Measurements from ENCODE around the gene LHX4.

LHX4 gene

GRCh38 chr1:180236698-180237509 lies 6.8 kb downstream of the LHX4 start:
- Histone ChIP-seq H3K9ac (ENCODE audit: low read length) (no peak overlapping the region), H3K36me3 (ENCODE audit: control insufficient read depth, insufficient read depth, low read length) (no peaks in the 10 kb centered on the region), H3K27me3 (ENCODE audit: control insufficient read depth, insufficient read depth, low read length) (peaks cover 94% of the 10 kb centered on the region), H3K4me3 (ENCODE audit: low read depth, low read length) (peak overlapping the region; percentile 58), H3K9me3 (ENCODE audit: control insufficient read depth, insufficient read depth, low read depth, low read length) (no peaks in the 10 kb centered on the region), H3K4me1 (ENCODE audit: control insufficient read depth, insufficient read depth, low read length) (peaks cover 69% of the 10 kb centered on the region), H3K27ac (ENCODE audit: low read depth, low read length) (no peak overlapping the region)

- peaks cover 88% of the 10 kb centered on the region for H3K27me3 ChIP-seq (ENCODE audit: control insufficient read depth, insufficient read depth, low read length)
Observed at GRCh38 chr1:180237869-180238476, 7.9 kb downstream of the LHX4 start.

GRCh38 chr1:180238675-180239074 lies 8.6 kb downstream of the LHX4 start:
- no peak overlapping the region for H3K27ac ChIP-seq (ENCODE audit: low read depth, low read length)
- no peaks in the 10 kb centered on the region for H3K9me3 ChIP-seq (ENCODE audit: control insufficient read depth, insufficient read depth, low read depth, low read length)
- no peak overlapping the region for H3K4me3 ChIP-seq (ENCODE audit: low read depth, low read length)
- H3K9ac ChIP-seq (ENCODE audit: low read length), result no peak overlapping the region
- no peaks in the 10 kb centered on the region for H3K36me3 ChIP-seq (ENCODE audit: control insufficient read depth, insufficient read depth, low read length)
- peaks cover 81% of the 10 kb centered on the region for H3K27me3 ChIP-seq (ENCODE audit: control insufficient read depth, insufficient read depth, low read length)
- peaks cover 59% of the 10 kb centered on the region for H3K4me1 ChIP-seq (ENCODE audit: control insufficient read depth, insufficient read depth, low read length)

More at GRCh38 chr1:180237869-180238476, 7.9 kb downstream of the LHX4 start:
- H3K9me3 ChIP-seq (ENCODE audit: control insufficient read depth, insufficient read depth, low read depth, low read length), result no peaks in the 10 kb centered on the region
- H3K36me3 ChIP-seq (ENCODE audit: control insufficient read depth, insufficient read depth, low read length), result no peaks in the 10 kb centered on the region
- H3K4me3 ChIP-seq (ENCODE audit: low read depth, low read length), result no peak overlapping the region
- H3K27ac ChIP-seq (ENCODE audit: low read depth, low read length), result no peak overlapping the region
- no peak overlapping the region for H3K9ac ChIP-seq (ENCODE audit: low read length)
- H3K4me1 ChIP-seq (ENCODE audit: control insufficient read depth, insufficient read depth, low read length), result peaks cover 66% of the 10 kb centered on the region

GRCh38 chr1:180239145-180240096 lies 9.4 kb downstream of the LHX4 start:
- Histone ChIP-seq H3K9ac (ENCODE audit: low read length) (no peak overlapping the region), H3K4me1 (ENCODE audit: control insufficient read depth, insufficient read depth, low read length) (peaks cover 54% of the 10 kb centered on the region), H3K27me3 (ENCODE audit: control insufficient read depth, insufficient read depth, low read length) (peaks cover 73% of the 10 kb centered on the region), H3K36me3 (ENCODE audit: control insufficient read depth, insufficient read depth, low read length) (no peaks in the 10 kb centered on the region), H3K4me3 (ENCODE audit: low read depth, low read length) (no peak overlapping the region), H3K27ac (ENCODE audit: low read depth, low read length) (no peak overlapping the region), H3K9me3 (ENCODE audit: control insufficient read depth, insufficient read depth, low read depth, low read length) (no peaks in the 10 kb centered on the region)

GRCh38 chr1:180241716-180242544 lies 11.9 kb downstream of the LHX4 start:
- Histone ChIP-seq H3K9me3 (ENCODE audit: control insufficient read depth, insufficient read depth, low read depth, low read length) (no peaks in the 10 kb centered on the region), H3K4me1 (ENCODE audit: control insufficient read depth, insufficient read depth, low read length) (peaks cover 45% of the 10 kb centered on the region), H3K27ac (ENCODE audit: low read depth, low read length) (no peak overlapping the region), H3K9ac (ENCODE audit: low read length) (no peak overlapping the region), H3K27me3 (ENCODE audit: control insufficient read depth, insufficient read depth, low read length) (peaks cover 48% of the 10 kb centered on the region), H3K4me3 (ENCODE audit: low read depth, low read length) (no peak overlapping the region), H3K36me3 (ENCODE audit: control insufficient read depth, insufficient read depth, low read length) (no peaks in the 10 kb centered on the region)

- Histone ChIP-seq H3K36me3 (ENCODE audit: control insufficient read depth, insufficient read depth, low read length) (no peaks in the 10 kb centered on the region), H3K9me3 (ENCODE audit: control insufficient read depth, insufficient read depth, low read depth, low read length) (no peaks in the 10 kb centered on the region), H3K27ac (ENCODE audit: low read depth, low read length) (no peak overlapping the region), H3K9ac (ENCODE audit: low read length) (no peak overlapping the region), H3K4me1 (ENCODE audit: control insufficient read depth, insufficient read depth, low read length) (peaks cover 38% of the 10 kb centered on the region), H3K27me3 (ENCODE audit: control insufficient read depth, insufficient read depth, low read length) (peaks cover 31% of the 10 kb centered on the region), H3K4me3 (ENCODE audit: low read depth, low read length) (no peak overlapping the region)
Observed at GRCh38 chr1:180243517-180244221, 13.6 kb downstream of the LHX4 start.

GRCh38 chr1:180244840-180245239 lies 14.8 kb downstream of the LHX4 start:
- no peak overlapping the region for H3K4me3 ChIP-seq (ENCODE audit: low read depth, low read length)
- peaks cover 19% of the 10 kb centered on the region for H3K27me3 ChIP-seq (ENCODE audit: control insufficient read depth, insufficient read depth, low read length)
- no peak overlapping the region for H3K9ac ChIP-seq (ENCODE audit: low read length)
- no peaks in the 10 kb centered on the region for H3K9me3 ChIP-seq (ENCODE audit: control insufficient read depth, insufficient read depth, low read depth, low read length)
- H3K36me3 ChIP-seq (ENCODE audit: control insufficient read depth, insufficient read depth, low read length), result no peaks in the 10 kb centered on the region
- H3K4me1 ChIP-seq (ENCODE audit: control insufficient read depth, insufficient read depth, low read length), result peaks cover 29% of the 10 kb centered on the region
- no peak overlapping the region for H3K27ac ChIP-seq (ENCODE audit: low read depth, low read length)

GRCh38 chr1:180246579-180246978 lies 16.5 kb downstream of the LHX4 start:
- Histone ChIP-seq H3K9ac (ENCODE audit: low read length) (no peak overlapping the region), H3K9me3 (ENCODE audit: control insufficient read depth, insufficient read depth, low read depth, low read length) (no peaks in the 10 kb centered on the region), H3K36me3 (ENCODE audit: control insufficient read depth, insufficient read depth, low read length) (no peaks in the 10 kb centered on the region), H3K27me3 (ENCODE audit: control insufficient read depth, insufficient read depth, low read length) (peaks cover 4% of the 10 kb centered on the region; the same call in 1 of the 2 replicates), H3K4me3 (ENCODE audit: low read depth, low read length) (no peak overlapping the region), H3K27ac (ENCODE audit: low read depth, low read length) (no peak overlapping the region), H3K4me1 (ENCODE audit: control insufficient read depth, insufficient read depth, low read length) (peaks cover 31% of the 10 kb centered on the region)

- peaks cover 30% of the 10 kb centered on the region for H3K4me1 ChIP-seq (ENCODE audit: control insufficient read depth, insufficient read depth, low read length)
Observed at GRCh38 chr1:180247061-180247460, 17.0 kb downstream of the LHX4 start.

GRCh38 chr1:180247580-180247979 lies 17.5 kb downstream of the LHX4 start:
- peaks cover 25% of the 10 kb centered on the region for H3K4me1 ChIP-seq (ENCODE audit: control insufficient read depth, insufficient read depth, low read length)
- no peak overlapping the region for H3K9ac ChIP-seq (ENCODE audit: low read length)
- H3K27me3 ChIP-seq (ENCODE audit: control insufficient read depth, insufficient read depth, low read length), result no peaks in the 10 kb centered on the region
- no peak overlapping the region for H3K27ac ChIP-seq (ENCODE audit: low read depth, low read length)
- no peaks in the 10 kb centered on the region for H3K36me3 ChIP-seq (ENCODE audit: control insufficient read depth, insufficient read depth, low read length)
- no peaks in the 10 kb centered on the region for H3K9me3 ChIP-seq (ENCODE audit: control insufficient read depth, insufficient read depth, low read depth, low read length)
- H3K4me3 ChIP-seq (ENCODE audit: low read depth, low read length), result no peak overlapping the region

More at GRCh38 chr1:180247061-180247460, 17.0 kb downstream of the LHX4 start:
- no peak overlapping the region for H3K9ac ChIP-seq (ENCODE audit: low read length)
- H3K27ac ChIP-seq (ENCODE audit: low read depth, low read length), result no peak overlapping the region
- no peaks in the 10 kb centered on the region for H3K36me3 ChIP-seq (ENCODE audit: control insufficient read depth, insufficient read depth, low read length)
- H3K9me3 ChIP-seq (ENCODE audit: control insufficient read depth, insufficient read depth, low read depth, low read length), result no peaks in the 10 kb centered on the region
- peaks cover 4% of the 10 kb centered on the region; the same call in 1 of the 2 replicates for H3K27me3 ChIP-seq (ENCODE audit: control insufficient read depth, insufficient read depth, low read length)
- no peak overlapping the region for H3K4me3 ChIP-seq (ENCODE audit: low read depth, low read length)

Measured in HUES6 (cell line).